HEK293 (cell line): ENCODE data around the gene SLC9C1.

ENCODE experiments used
- CTCF ChIA-PET: fragments of 350-600 bp; formaldehyde crosslinking; extraction: SDS; loops from one replicate; lab custom pipeline; 2021; ENCODE audit warnings: antibody characterized with exemption; lab: Yijun Ruan, JAX
- POLR2A ChIA-PET: fragments of 300-600 bp; formaldehyde crosslinking; extraction: SDS; loops from one replicate; lab custom pipeline; 2020; ENCODE audit warnings: antibody characterized with exemption, inconsistent platforms; lab: Yijun Ruan, JAX
- H3K27ac ChIP-seq: fragments of 200-500 bp; sonication (Bioruptor generic); 2 replicates; pipeline ENCODE4 v1.5.1; 2014; ENCODE audit warnings: low read depth, low read length, control low read depth, inconsistent platforms; ENCODE audit errors: extremely low read depth
- H3K36me3 ChIP-seq, 2 experiments: fragments of 200-500 bp in 1 of 2; sonication (Bioruptor generic) in 1 of 2; 1 replicate in 1 of 2; 2 replicates in 1 of 2; pipeline ENCODE4 v1.5.1; 2014 to 2017; ENCODE audit warnings: inconsistent platforms in 2 of 2, low read length in 2 of 2; ENCODE audit not compliant: control insufficient read depth in 2 of 2, insufficient read depth in 1 of 2
- H3K4me1 ChIP-seq: fragments of 200-500 bp; sonication (Bioruptor generic); 2 replicates; pipeline ENCODE4 v1.5.1; 2014; ENCODE audit warnings: mild to moderate bottlenecking, low read length, inconsistent platforms; ENCODE audit not compliant: control insufficient read depth, insufficient read depth
- H3K4me3 ChIP-seq: 2 replicates; pipeline ENCODE4 v1.5.1; 2011; ENCODE audit warnings: low read depth, mild to moderate bottlenecking, control low read depth, low read length, moderate library complexity
- H3K9me3 ChIP-seq: fragments of 200-500 bp; sonication (Bioruptor generic); 2 replicates; pipeline ENCODE4 v1.5.1; 2014; ENCODE audit warnings: low read depth, low read length, inconsistent platforms; ENCODE audit not compliant: control insufficient read depth, insufficient read depth
- ZIC2 ChIP-seq: fragments of 450-650 bp; formaldehyde crosslinking; IDR thresholded peaks from 2 replicates; pipeline ENCODE4 v1.5.1; 2016; ENCODE audit warnings: missing biosample characterization, missing genetic modification characterization
- ZNF521 ChIP-seq: fragments of 450-650 bp; formaldehyde crosslinking; IDR thresholded peaks from 2 replicates; pipeline ENCODE4 v1.5.1; 2017; ENCODE audit warnings: missing biosample characterization, mild to moderate bottlenecking, missing genetic modification characterization
- ZNF560 ChIP-seq: fragments of 450-650 bp; formaldehyde crosslinking; IDR thresholded peaks from 2 replicates; pipeline ENCODE4 v1.5.1; 2017; ENCODE audit warnings: missing biosample characterization, missing genetic modification characterization, borderline replicate concordance
- ZNF768 ChIP-seq: fragments of 450-650 bp; formaldehyde crosslinking; IDR thresholded peaks from 2 replicates; pipeline ENCODE4 v1.5.1; 2018; ENCODE audit warnings: missing biosample characterization, mild to moderate bottlenecking, missing genetic modification characterization
- ZNF777 ChIP-seq: fragments of 450-650 bp; formaldehyde crosslinking; IDR thresholded peaks from 2 replicates; pipeline ENCODE4 v1.5.1; 2017; ENCODE audit warnings: missing biosample characterization, missing genetic modification characterization, borderline replicate concordance
- ZXDB ChIP-seq: fragments of 450-650 bp; formaldehyde crosslinking; IDR thresholded peaks from 2 replicates; pipeline ENCODE4 v1.5.1; 2016; ENCODE audit warnings: missing biosample characterization, missing genetic modification characterization
- TF ChIP-seq, protein P1 (sequence below): fragments of 450-650 bp; formaldehyde crosslinking; IDR thresholded peaks from 2 replicates; pipeline ENCODE4 v1.5.1; 2016; ENCODE audit warnings: missing biosample characterization, missing genetic modification characterization, low read depth
- TF ChIP-seq, protein P2 (sequence below): fragments of 450-650 bp; formaldehyde crosslinking; IDR thresholded peaks from 2 replicates; pipeline ENCODE4 v1.5.1; 2016; ENCODE audit warnings: missing biosample characterization, missing genetic modification characterization
- TF ChIP-seq, protein P3 (sequence below): fragments of 450-650 bp; formaldehyde crosslinking; IDR thresholded peaks from 2 replicates; pipeline ENCODE4 v1.5.1; 2016; ENCODE audit warnings: missing biosample characterization, missing genetic modification characterization
- TF ChIP-seq, protein P4 (sequence below): fragments of 450-650 bp; formaldehyde crosslinking; IDR thresholded peaks from 2 replicates; pipeline ENCODE4 v1.5.1; 2017; ENCODE audit warnings: missing biosample characterization, missing genetic modification characterization
- TF ChIP-seq, protein P5 (sequence below): fragments of 450-650 bp; formaldehyde crosslinking; IDR thresholded peaks from 2 replicates; pipeline ENCODE4 v1.5.1; 2016; ENCODE audit warnings: missing biosample characterization, missing genetic modification characterization

The SLC9C1 gene

DNA sequence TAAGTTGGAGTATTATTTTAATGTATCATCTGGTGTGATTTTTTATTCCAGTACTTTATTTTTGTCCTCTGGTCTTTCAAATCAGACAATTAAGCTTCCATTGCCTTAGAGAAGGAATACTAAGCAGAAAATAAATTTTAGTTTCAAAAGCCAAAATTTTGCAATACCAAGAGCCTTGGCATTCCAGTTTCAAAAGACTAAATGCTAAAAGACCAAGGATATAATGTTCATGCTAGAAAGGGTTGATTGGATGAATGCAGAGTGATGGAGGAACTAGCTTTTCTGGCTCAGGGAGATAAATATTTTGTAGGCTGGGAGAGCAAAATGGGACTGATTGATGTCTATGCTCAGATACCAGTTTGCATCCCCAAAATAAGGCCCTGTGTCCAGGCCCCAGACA is 45.1 kb upstream of the SLC9C1 start:
- CTCF ChIA-PET = interaction anchor here (0.7 kb wide), 1 partner anchor 12 kb away, joined by 3 read pairs; no protein-coding TSS in a partner anchor
- POLR2A ChIA-PET = no interaction called here
- TF ChIP-seq, protein P1, sequence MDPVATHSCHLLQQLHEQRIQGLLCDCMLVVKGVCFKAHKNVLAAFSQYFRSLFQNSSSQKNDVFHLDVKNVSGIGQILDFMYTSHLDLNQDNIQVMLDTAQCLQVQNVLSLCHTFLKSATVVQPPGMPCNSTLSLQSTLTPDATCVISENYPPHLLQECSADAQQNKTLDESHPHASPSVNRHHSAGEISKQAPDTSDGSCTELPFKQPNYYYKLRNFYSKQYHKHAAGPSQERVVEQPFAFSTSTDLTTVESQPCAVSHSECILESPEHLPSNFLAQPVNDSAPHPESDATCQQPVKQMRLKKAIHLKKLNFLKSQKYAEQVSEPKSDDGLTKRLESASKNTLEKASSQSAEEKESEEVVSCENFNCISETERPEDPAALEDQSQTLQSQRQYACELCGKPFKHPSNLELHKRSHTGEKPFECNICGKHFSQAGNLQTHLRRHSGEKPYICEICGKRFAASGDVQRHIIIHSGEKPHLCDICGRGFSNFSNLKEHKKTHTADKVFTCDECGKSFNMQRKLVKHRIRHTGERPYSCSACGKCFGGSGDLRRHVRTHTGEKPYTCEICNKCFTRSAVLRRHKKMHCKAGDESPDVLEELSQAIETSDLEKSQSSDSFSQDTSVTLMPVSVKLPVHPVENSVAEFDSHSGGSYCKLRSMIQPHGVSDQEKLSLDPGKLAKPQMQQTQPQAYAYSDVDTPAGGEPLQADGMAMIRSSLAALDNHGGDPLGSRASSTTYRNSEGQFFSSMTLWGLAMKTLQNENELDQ (tag by site-specific recombination) = no peak
- TF ChIP-seq ZIC2 (tag by site-specific recombination) = no peak
- TF ChIP-seq ZNF560 (tag by site-specific recombination) = no peak
- TF ChIP-seq ZXDB = no peak
- TF ChIP-seq, protein P2, sequence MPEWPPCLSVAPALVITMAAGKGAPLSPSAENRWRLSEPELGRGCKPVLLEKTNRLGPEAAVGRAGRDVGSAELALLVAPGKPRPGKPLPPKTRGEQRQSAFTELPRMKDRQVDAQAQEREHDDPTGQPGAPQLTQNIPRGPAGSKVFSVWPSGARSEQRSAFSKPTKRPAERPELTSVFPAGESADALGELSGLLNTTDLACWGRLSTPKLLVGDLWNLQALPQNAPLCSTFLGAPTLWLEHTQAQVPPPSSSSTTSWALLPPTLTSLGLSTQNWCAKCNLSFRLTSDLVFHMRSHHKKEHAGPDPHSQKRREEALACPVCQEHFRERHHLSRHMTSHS (tag by site-specific recombination) = no peak
- TF ChIP-seq ZNF521 (tag by site-specific recombination) = no peak
- TF ChIP-seq ZNF777 (tag by site-specific recombination) = no peak
- H3K4me3 ChIP-seq = no peak overlapping the region
- no peak overlapping the region for H3K27ac ChIP-seq
- H3K4me1 ChIP-seq = no peaks in the 10 kb centered on the region
- no peaks in the 10 kb centered on the region for H3K9me3 ChIP-seq
- no peaks in the 10 kb centered on the region for H3K36me3 ChIP-seq

DNA sequence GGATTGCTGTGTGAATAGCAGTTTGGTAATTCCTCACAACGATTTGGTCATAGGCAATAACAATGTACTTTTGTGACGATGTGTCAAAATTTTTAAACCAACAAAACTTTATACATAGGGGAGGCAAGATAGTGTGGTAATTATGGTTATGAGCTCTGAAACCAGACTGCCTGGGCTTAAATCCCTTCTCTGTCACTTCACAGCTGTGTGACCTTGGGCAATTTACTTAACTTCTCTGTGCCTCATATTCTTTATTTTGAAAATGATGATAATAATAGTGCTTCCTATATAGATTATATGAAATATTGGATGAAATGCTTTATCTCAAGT is 44.7 kb upstream of the SLC9C1 start:
- H3K9me3 ChIP-seq = no peaks in the 10 kb centered on the region
- CTCF ChIA-PET = interaction anchor here (0.7 kb wide), 1 partner anchor 12 kb away, joined by 3 read pairs; no protein-coding TSS in a partner anchor
- H3K27ac ChIP-seq = no peak overlapping the region
- no peaks in the 10 kb centered on the region for H3K4me1 ChIP-seq
- POLR2A ChIA-PET = no interaction called here
- TF ChIP-seq, protein P3, sequence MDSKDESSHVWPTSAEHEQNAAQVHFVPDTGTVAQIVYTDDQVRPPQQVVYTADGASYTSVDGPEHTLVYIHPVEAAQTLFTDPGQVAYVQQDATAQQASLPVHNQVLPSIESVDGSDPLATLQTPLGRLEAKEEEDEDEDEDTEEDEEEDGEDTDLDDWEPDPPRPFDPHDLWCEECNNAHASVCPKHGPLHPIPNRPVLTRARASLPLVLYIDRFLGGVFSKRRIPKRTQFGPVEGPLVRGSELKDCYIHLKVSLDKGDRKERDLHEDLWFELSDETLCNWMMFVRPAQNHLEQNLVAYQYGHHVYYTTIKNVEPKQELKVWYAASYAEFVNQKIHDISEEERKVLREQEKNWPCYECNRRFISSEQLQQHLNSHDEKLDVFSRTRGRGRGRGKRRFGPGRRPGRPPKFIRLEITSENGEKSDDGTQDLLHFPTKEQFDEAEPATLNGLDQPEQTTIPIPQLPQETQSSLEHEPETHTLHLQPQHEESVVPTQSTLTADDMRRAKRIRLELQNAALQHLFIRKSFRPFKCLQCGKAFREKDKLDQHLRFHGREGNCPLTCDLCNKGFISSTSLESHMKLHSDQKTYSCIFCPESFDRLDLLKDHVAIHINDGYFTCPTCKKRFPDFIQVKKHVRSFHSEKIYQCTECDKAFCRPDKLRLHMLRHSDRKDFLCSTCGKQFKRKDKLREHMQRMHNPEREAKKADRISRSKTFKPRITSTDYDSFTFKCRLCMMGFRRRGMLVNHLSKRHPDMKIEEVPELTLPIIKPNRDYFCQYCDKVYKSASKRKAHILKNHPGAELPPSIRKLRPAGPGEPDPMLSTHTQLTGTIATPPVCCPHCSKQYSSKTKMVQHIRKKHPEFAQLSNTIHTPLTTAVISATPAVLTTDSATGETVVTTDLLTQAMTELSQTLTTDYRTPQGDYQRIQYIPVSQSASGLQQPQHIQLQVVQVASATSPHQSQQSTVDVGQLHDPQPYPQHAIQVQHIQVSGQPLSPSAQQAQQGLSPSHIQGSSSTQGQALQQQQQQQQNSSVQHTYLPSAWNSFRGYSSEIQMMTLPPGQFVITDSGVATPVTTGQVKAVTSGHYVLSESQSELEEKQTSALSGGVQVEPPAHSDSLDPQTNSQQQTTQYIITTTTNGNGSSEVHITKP (tag by site-specific recombination) = no peak
- TF ChIP-seq, protein P4, sequence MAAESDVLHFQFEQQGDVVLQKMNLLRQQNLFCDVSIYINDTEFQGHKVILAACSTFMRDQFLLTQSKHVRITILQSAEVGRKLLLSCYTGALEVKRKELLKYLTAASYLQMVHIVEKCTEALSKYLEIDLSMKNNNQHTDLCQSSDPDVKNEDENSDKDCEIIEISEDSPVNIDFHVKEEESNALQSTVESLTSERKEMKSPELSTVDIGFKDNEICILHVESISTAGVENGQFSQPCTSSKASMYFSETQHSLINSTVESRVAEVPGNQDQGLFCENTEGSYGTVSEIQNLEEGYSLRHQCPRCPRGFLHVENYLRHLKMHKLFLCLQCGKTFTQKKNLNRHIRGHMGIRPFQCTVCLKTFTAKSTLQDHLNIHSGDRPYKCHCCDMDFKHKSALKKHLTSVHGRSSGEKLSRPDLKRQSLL = no peak
- TF ChIP-seq, protein P5, sequence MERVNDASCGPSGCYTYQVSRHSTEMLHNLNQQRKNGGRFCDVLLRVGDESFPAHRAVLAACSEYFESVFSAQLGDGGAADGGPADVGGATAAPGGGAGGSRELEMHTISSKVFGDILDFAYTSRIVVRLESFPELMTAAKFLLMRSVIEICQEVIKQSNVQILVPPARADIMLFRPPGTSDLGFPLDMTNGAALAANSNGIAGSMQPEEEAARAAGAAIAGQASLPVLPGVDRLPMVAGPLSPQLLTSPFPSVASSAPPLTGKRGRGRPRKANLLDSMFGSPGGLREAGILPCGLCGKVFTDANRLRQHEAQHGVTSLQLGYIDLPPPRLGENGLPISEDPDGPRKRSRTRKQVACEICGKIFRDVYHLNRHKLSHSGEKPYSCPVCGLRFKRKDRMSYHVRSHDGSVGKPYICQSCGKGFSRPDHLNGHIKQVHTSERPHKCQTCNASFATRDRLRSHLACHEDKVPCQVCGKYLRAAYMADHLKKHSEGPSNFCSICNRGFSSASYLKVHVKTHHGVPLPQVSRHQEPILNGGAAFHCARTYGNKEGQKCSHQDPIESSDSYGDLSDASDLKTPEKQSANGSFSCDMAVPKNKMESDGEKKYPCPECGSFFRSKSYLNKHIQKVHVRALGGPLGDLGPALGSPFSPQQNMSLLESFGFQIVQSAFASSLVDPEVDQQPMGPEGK (tag by site-specific recombination) = no peak
- TF ChIP-seq ZNF768 (tag by site-specific recombination) = 0 out of 2 replicates have a peak, but pooled peaks have one; percentile 43
- TF ChIP-seq, all 188 proteins: peak for 1
- Histone ChIP-seq H3K4me3 (no peak overlapping the region), H3K36me3 (no peaks in the 10 kb centered on the region)
